Esophagus muscularis mucosa (tissue), 3 donors: Measurements from ENCODE around the gene C11orf68.

Source experiments
- CTCF ChIP-seq, 3 experiments: fragments of 200-600 bp in 2 of 3; fragments of 450-650 bp in 1 of 3; sonication (generic) in 2 of 3; IDR thresholded peaks; one replicate each; pipeline ENCODE4 v1.5.1; 2017 to 2019; ENCODE audit warnings: antibody characterized with exemption in 3 of 3, mild to moderate bottlenecking in 2 of 3, moderate library complexity in 1 of 3
- POLR2A ChIP-seq: fragments of 450-650 bp; IDR thresholded peaks from one replicate; pipeline ENCODE4 v1.6.1; 2017; ENCODE audit warnings: antibody characterized with exemption, moderate library complexity, mild to moderate bottlenecking, low read depth
- POLR2AphosphoS5 ChIP-seq, 2 donors: sonication (generic); formaldehyde crosslinking; IDR thresholded peaks; one replicate each; pipeline ENCODE4 v1.6.1; 2017; ENCODE audit warnings: antibody characterized with exemption in 2 of 2

GRCh38 chr11:65965986-65966762, 47.3 kb upstream of the C11orf68 start:
- TF ChIP-seq CTCF (IDR thresholded peaks at IDR 0.05) (no peak), POLR2A (no peak), POLR2AphosphoS5 (IDR thresholded peaks at IDR 0.05) (no peak)
